GM19239 (cell line): ENCODE results near the gene NR2F2.
"Not testable (repeated sequence)": the region's sequence is repeated elsewhere in the genome, so short reads cannot be mapped to it uniquely, and the experiment has no call there.

Source experiments
- DNase-seq: peaks from one replicate; pipeline ENCODE4 v3.0.0; 2011; ENCODE audit warnings: low spot score; ENCODE audit not compliant: insufficient read length
- FAIRE-seq: peaks from 2 replicates; lab custom pipeline; 2011; peaks lifted over from hg19 to GRCh38; lab: Jason Lieb, UNC

Gene NR2F2

GRCh38 chr15:96362011-96362754, 31.7 kb downstream of the NR2F2 start:
- DNase-seq (no peak), FAIRE-seq (no peak)

GRCh38 chr15:96362755-96363651, 32.5 kb downstream of the NR2F2 start:
- FAIRE-seq (no peak), DNase-seq (no peak)

- FAIRE-seq (no peak), DNase-seq (no peak)
Observed at GRCh38 chr15:96363707-96364106, 33.2 kb downstream of the NR2F2 start.

- FAIRE-seq (no peak), DNase-seq (no peak)
Observed at GRCh38 chr15:96365781-96366525, 35.5 kb downstream of the NR2F2 start.

GRCh38 chr15:96366526-96366877, 36.0 kb downstream of the NR2F2 start:
- FAIRE-seq (no peak), DNase-seq (no peak)

GRCh38 chr15:96367311-96368200, 37.1 kb downstream of the NR2F2 start:
- no peak for DNase-seq
- FAIRE-seq = no peak

GRCh38 chr15:96369351-96369750, 38.9 kb downstream of the NR2F2 start:
- DNase-seq (no peak), FAIRE-seq (no peak)

GRCh38 chr15:96369825-96370621, 39.5 kb downstream of the NR2F2 start:
- FAIRE-seq = no peak
- no peak for DNase-seq

GRCh38 chr15:96372554-96372953, 42.1 kb downstream of the NR2F2 start:
- FAIRE-seq (no peak), DNase-seq (no peak)

- DNase-seq = no peak
- no peak for FAIRE-seq
Observed at GRCh38 chr15:96374499-96374898, 44.0 kb downstream of the NR2F2 start.

- FAIRE-seq, DNase-seq: not testable (repeated sequence)
Observed at GRCh38 chr15:96379592-96379991, 49.1 kb downstream of the NR2F2 start.

GRCh38 chr15:96381463-96381862, 51.0 kb downstream of the NR2F2 start:
- DNase-seq (no peak), FAIRE-seq (no peak)

- no peak for DNase-seq
Observed at GRCh38 chr15:96385195-96385594, 54.7 kb downstream of the NR2F2 start.

GRCh38 chr15:96388673-96389072, 58.2 kb downstream of the NR2F2 start:
- FAIRE-seq (no peak), DNase-seq (no peak)

More at GRCh38 chr15:96385195-96385594, 54.7 kb downstream of the NR2F2 start:
- FAIRE-seq = no peak
